ENCODE data around the gene BOC.

Gene BOC

GRCh38 chr3:113261063-113261625 lies 49.8 kb downstream of the BOC start:
- Histone ChIP-seq H3K4me2 (ENCODE audit: low read length) (no peak overlapping the region), H3K79me2 (no peaks in the 10 kb centered on the region), H3K9ac (no peak overlapping the region), H3K4me3 (ENCODE audit: low read depth, low read length) (no peak overlapping the region), H3K4me1 (no peaks in the 10 kb centered on the region), H3K27me3 (ENCODE audit: control insufficient read depth, insufficient read depth, low read length) (no peaks in the 10 kb centered on the region), H3K27ac (no peak overlapping the region), H3K36me3 (ENCODE audit: control insufficient read depth, insufficient read depth, low read length) (peaks cover 2% of the 10 kb centered on the region), H2AFZ (no peak overlapping the region), H3K9me3 (ENCODE audit: control insufficient read depth, low read length) (no peaks in the 10 kb centered on the region)
- TF ChIP-seq CTCF (IDR thresholded peaks at IDR 0.05) = no peak

DNA sequence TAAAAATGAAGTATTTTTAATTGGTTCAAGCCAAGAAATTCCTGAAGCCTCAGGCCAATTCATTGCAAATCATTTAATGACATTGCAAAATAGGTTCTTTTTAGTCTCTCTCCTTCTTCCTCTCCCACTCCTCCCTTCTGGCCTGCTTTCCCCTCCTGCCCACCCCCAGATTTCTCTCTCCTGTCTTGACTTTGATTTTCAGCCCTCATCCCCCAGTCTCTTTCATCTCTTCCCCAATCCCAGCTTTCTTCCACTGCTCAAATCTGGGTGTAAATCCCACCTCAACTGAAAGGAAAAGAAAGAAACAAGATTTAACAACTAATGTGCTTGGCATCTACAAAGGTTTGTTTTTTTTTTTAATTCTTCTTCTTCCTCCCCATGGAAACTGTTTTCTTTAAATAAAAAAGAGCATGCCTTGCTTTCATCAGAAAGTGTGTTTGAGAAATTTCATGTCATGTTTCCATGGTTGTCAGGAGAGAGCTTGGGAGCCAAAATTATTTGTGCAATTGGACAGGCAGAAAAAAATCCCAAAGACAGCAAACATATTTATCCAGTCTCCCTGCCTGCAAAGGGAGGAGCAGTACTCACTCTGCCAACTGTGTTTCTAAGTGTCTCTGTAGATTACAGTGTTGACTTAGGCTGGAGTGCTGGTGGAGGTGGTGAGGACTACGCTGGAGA lies 50.4 kb downstream of the BOC start:
- no peak overlapping the region for H3K4me2 ChIP-seq (ENCODE audit: low read length)

DNA sequence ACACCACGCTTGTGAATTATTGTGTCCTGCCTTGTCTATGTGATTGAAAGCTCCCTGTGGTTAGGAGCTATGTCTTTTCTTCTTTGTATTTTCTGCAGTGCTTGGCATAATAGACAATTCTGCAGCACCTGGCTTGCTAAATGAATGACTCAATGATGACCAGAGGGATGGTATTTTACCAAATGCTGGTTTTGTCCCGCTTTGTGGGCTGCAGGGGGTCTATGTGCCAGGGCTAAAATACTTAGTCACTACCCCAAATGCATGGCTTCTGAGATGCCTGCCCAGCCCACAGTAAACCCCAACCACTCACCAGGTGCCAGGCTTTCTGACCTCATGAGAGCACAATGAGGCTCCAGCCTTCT lies 50.9 kb downstream of the BOC start:
- H3K9ac ChIP-seq = no peak overlapping the region
- no peak overlapping the region for H3K27ac ChIP-seq
- H3K4me2 ChIP-seq (ENCODE audit: low read length) = no peak overlapping the region
- no peaks in the 10 kb centered on the region for H3K27me3 ChIP-seq (ENCODE audit: control insufficient read depth, insufficient read depth, low read length)
- no peak overlapping the region for H3K4me3 ChIP-seq (ENCODE audit: low read depth, low read length)
- H3K4me1 ChIP-seq = no peaks in the 10 kb centered on the region
- no peaks in the 10 kb centered on the region for H3K9me3 ChIP-seq (ENCODE audit: control insufficient read depth, low read length)
- no peak for TF ChIP-seq CTCF (IDR thresholded peaks at IDR 0.05)
- peaks cover 2% of the 10 kb centered on the region for H3K36me3 ChIP-seq (ENCODE audit: control insufficient read depth, insufficient read depth, low read length)
- no peaks in the 10 kb centered on the region for H3K79me2 ChIP-seq
- H2AFZ ChIP-seq = no peak overlapping the region

More for the DNA sequence above, 50.4 kb downstream of the BOC start:
- Histone ChIP-seq H3K79me2 (no peaks in the 10 kb centered on the region), H3K9me3 (ENCODE audit: control insufficient read depth, low read length) (no peaks in the 10 kb centered on the region), H3K36me3 (ENCODE audit: control insufficient read depth, insufficient read depth, low read length) (peaks cover 2% of the 10 kb centered on the region), H3K4me1 (no peaks in the 10 kb centered on the region), H3K27me3 (ENCODE audit: control insufficient read depth, insufficient read depth, low read length) (no peaks in the 10 kb centered on the region), H3K4me3 (ENCODE audit: low read depth, low read length) (no peak overlapping the region), H3K9ac (no peak overlapping the region), H2AFZ (no peak overlapping the region), H3K27ac (no peak overlapping the region)
- no peak for TF ChIP-seq CTCF (IDR thresholded peaks at IDR 0.05)

DNA sequence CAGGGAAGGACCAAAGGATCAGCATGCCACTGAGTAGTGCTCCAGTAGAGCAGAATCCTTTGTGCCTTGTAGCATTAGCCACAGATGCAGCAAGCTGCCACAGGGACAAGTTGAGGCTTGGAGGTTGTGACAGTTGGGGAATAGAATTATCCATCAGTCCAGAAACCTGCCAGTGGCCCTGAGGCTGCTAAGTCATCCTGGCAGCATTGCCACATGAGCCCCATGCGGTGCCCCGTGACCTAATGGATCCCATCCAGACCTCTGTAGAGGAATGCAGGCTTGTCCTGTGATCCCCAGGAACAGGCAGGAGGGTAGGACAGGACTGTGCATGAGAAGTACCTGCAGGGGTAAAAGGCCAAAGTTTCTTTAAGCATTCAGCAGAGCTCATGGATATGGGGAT lies 51.7 kb downstream of the BOC start:
- TF ChIP-seq CTCF (IDR thresholded peaks at IDR 0.05) = no peak
- H3K79me2 ChIP-seq = no peaks in the 10 kb centered on the region
- H3K36me3 ChIP-seq (ENCODE audit: control insufficient read depth, insufficient read depth, low read length) = peaks cover 2% of the 10 kb centered on the region
- no peak overlapping the region for H3K9ac ChIP-seq
- H3K4me2 ChIP-seq (ENCODE audit: low read length) = no peak overlapping the region
- H3K9me3 ChIP-seq (ENCODE audit: control insufficient read depth, low read length) = no peaks in the 10 kb centered on the region
- no peak overlapping the region for H3K27ac ChIP-seq
- H2AFZ ChIP-seq = no peak overlapping the region
- H3K4me1 ChIP-seq = no peaks in the 10 kb centered on the region
- no peaks in the 10 kb centered on the region for H3K27me3 ChIP-seq (ENCODE audit: control insufficient read depth, insufficient read depth, low read length)
- H3K4me3 ChIP-seq (ENCODE audit: low read depth, low read length) = no peak overlapping the region

DNA sequence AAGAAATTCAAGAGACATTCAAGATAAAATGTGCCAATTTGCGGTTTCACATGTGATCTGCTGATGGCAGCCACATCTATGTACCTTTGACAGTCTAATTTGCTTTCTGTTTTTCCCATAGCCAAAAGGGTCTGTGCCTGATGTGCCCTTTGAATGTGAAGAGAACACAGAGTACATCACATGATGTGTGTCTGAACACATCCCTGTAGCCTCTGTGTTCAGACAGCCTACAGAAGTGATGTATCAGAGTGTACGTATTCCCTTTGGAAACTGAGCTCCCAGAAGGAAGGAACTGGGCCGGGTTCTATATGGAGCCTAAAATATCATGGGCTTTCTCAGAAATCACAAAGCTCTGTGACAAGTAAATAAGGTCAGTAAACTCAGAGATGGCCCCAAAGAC lies 52.4 kb downstream of the BOC start:
- H3K4me2 ChIP-seq (ENCODE audit: low read length) = no peak overlapping the region
- no peaks in the 10 kb centered on the region for H3K79me2 ChIP-seq
- no peak overlapping the region for H2AFZ ChIP-seq
- H3K4me1 ChIP-seq = no peaks in the 10 kb centered on the region
- no peak overlapping the region for H3K27ac ChIP-seq
- H3K9ac ChIP-seq = no peak overlapping the region
- no peaks in the 10 kb centered on the region for H3K27me3 ChIP-seq (ENCODE audit: control insufficient read depth, insufficient read depth, low read length)
- H3K4me3 ChIP-seq (ENCODE audit: low read depth, low read length) = no peak overlapping the region
- peaks cover 2% of the 10 kb centered on the region for H3K36me3 ChIP-seq (ENCODE audit: control insufficient read depth, insufficient read depth, low read length)
- H3K9me3 ChIP-seq (ENCODE audit: control insufficient read depth, low read length) = no peaks in the 10 kb centered on the region
- no peak for TF ChIP-seq CTCF (IDR thresholded peaks at IDR 0.05)
